DMS53 treated with DMSO at 0.1 percent for 48 hours (cell line): ENCODE measurements around the gene RSL1D1.
A peak's percentile ranks its signal among the peaks of the same experiment; 100 is the strongest.

ENCODE experiments used
- DNase-seq: peaks from one replicate; lab custom pipeline; 2025; ENCODE audit not compliant: unreplicated experiment; lab: John Stamatoyannopoulos, UW

The RSL1D1 gene

GRCh38 chr16:11851294-11852091 is at the start of gene RSL1D1:
RSL1D1 (minus strand) TSS chr16:11851542; CDS start chr16:11851512, 30 bp downstream.
- DNase-seq: peak; percentile 84

GRCh38 chr16:11901091-11901490 is 49.7 kb upstream of the RSL1D1 start:
- DNase-seq: no peak

- DNase-seq: no peak
Observed at GRCh38 chr16:11896486-11897176, 45.3 kb upstream of the RSL1D1 start.

- DNase-seq: no peak
Observed at GRCh38 chr16:11893571-11893970, 42.2 kb upstream of the RSL1D1 start.

- DNase-seq: no peak
Observed at GRCh38 chr16:11892761-11893160, 41.4 kb upstream of the RSL1D1 start.

GRCh38 chr16:11890231-11890965 is 39.1 kb upstream of the RSL1D1 start:
- DNase-seq: no peak

GRCh38 chr16:11886881-11887280 is 35.5 kb upstream of the RSL1D1 start:
- no peak for DNase-seq

GRCh38 chr16:11884035-11884434 is 32.7 kb upstream of the RSL1D1 start:
- no peak for DNase-seq

GRCh38 chr16:11880007-11880406 is 28.7 kb upstream of the RSL1D1 start:
- no peak for DNase-seq

- no peak for DNase-seq
Observed at GRCh38 chr16:11877374-11877773, 26.0 kb upstream of the RSL1D1 start.

- no peak for DNase-seq
Observed at GRCh38 chr16:11876306-11876705, 25.0 kb upstream of the RSL1D1 start.

- DNase-seq: no peak
Observed at GRCh38 chr16:11875721-11876120, 24.4 kb upstream of the RSL1D1 start.

- no peak for DNase-seq
Observed at GRCh38 chr16:11871193-11871592, 19.9 kb upstream of the RSL1D1 start.

- DNase-seq: no peak
Observed at GRCh38 chr16:11870399-11870798, 19.1 kb upstream of the RSL1D1 start.

GRCh38 chr16:11869353-11870228 is 18.2 kb upstream of the RSL1D1 start:
- DNase-seq: no peak

GRCh38 chr16:11868412-11868980 is 17.2 kb upstream of the RSL1D1 start:
- DNase-seq: no peak

GRCh38 chr16:11862489-11862888 is 11.1 kb upstream of the RSL1D1 start:
- no peak for DNase-seq

- DNase-seq: no peak
Observed at GRCh38 chr16:11857161-11857560, 5.8 kb upstream of the RSL1D1 start.

- peak; percentile 8 for DNase-seq
Observed at GRCh38 chr16:11852092-11852809, 909 bp upstream of the RSL1D1 start.

GRCh38 chr16:11848842-11849241 is 2.5 kb downstream of the RSL1D1 start:
- no peak for DNase-seq
